CD4-positive, alpha-beta T cell treated with Interleukin-17A for 1 hour (primary cell): Measurements from ENCODE around the gene CADM1.

Experiments used
- DNase-seq: peaks from one replicate; pipeline ENCODE4 v3.0.0-alpha.2; 2020

Gene CADM1

GRCh38 chr11:115504276-115505158, at the start of gene CADM1:
Gene CADM1, minus strand, starts transcription at chr11:115504415.
- DNase-seq, result peak; percentile 88

- DNase-seq, result no peak
Measured at GRCh38 chr11:115552773-115553438, 48.7 kb upstream of the CADM1 start.

GRCh38 chr11:115552151-115552772, 48.0 kb upstream of the CADM1 start:
- no peak for DNase-seq

GRCh38 chr11:115550291-115551059, 46.3 kb upstream of the CADM1 start:
- no peak for DNase-seq

GRCh38 chr11:115548878-115549528, 44.8 kb upstream of the CADM1 start:
- no peak for DNase-seq

DNA sequence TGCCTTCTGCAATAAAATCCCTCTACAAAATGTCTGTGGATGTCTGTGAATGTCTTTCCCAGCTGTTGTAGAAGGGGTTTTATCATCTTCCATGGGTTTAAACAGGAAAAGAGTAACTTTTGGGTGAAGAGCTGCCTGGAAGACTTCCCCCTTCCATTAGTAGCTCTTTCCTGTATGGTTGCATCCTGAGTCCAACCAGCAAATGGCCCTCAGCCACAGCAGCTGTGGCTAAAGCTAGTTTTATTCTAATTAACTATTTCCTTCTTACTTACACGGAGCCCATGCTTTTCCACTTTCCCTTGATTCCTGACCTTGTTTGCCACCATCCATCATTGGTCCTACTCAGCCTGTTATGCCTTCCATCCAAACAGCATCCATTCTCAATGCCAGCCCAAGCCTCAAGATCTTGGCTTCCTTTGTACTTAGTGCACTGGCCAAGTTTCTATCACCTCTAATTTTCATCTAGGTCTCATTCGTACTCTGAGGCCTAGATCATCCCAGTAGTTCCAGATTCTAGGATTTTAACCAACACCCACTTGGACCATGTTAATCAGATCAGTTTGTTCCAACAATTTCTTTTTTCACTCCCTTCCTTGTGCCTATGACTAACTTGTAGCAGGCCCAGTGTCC, 41.5 kb upstream of the CADM1 start:
- no peak for DNase-seq

- DNase-seq, result no peak
Measured at GRCh38 chr11:115544422-115544948, 40.3 kb upstream of the CADM1 start.

- DNase-seq, result no peak
Measured at GRCh38 chr11:115541518-115541917, 37.3 kb upstream of the CADM1 start.

- DNase-seq, result no peak
Measured at GRCh38 chr11:115539844-115540243, 35.6 kb upstream of the CADM1 start.

- DNase-seq, result no peak
Measured at GRCh38 chr11:115535781-115536180, 31.6 kb upstream of the CADM1 start.

GRCh38 chr11:115530752-115531151, 26.5 kb upstream of the CADM1 start:
- DNase-seq, result no peak

GRCh38 chr11:115528225-115528624, 24.0 kb upstream of the CADM1 start:
- no peak for DNase-seq

- DNase-seq, result no peak
Measured at GRCh38 chr11:115527534-115528125, 23.4 kb upstream of the CADM1 start.

DNA sequence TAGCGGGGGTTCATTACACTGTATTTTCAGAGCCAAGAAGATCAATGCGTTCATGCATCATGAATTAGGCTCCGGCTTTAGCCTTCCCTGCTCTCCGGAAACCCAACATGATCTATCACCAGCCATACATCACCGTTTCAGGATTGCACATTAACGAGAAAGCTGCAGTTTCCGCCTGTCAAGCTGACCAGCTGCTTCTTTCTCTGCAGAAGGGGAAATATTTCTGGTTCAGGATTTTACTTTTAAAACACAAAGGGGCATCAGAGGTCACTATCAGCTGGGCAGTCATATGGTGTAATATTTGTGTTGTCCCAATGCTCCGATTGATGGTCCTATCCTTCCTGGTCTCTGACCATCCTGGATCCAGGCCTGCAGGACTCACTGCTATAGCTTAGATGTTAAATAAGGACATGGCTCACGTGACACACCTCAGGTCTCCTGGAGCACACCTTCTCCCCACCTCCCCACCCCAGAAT, 21.4 kb upstream of the CADM1 start:
- DNase-seq, result no peak

DNA sequence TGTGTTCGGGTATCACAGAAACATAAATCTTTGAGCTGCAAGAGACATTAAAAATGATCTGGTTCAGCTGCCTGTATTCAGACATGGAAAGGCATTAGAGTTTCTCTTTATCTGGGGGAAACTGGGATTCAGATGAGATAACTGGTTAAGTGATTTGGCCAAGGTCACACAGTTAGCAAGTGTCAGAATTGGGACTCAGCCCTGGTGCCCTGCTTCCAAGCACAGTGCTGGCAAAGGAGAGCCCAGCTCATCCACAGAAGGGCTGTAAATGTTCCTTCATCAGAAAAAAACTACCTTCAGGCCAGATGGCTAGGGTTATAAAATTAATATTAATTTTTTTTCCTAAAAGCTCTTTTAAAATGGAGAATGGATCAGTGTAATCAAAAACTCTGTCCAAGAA, 20.4 kb upstream of the CADM1 start:
- no peak for DNase-seq

DNA sequence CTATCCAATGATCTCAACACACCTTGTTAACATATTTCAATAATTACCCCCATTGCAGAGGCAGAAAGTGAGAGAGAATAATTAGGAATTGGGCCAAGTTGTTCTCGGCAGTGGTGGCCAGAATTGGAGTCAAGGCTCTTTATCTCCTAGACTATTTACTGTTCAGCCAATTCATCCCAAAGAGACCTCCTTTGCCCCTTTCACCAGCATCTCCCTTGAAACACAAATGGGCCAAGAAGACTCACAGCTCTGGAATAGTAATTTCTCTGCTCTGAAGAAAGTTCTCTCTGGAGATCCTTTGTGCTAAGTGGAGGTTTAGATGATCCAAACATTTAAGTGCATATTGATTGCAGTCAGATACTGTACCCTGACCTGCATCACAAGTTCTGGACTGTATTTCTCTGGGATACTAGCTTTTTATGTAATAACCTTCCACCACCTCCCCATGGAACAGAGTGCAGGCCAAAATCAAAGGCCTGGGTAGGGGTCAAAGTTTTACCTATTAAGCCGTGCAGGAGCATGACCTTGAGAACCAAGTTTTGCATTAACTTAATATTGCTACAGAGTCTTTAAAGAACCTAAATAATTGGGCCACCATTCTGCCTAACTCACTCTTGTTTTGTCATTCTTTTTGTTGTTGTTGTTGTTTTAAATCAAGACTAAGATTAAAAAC, 19.6 kb upstream of the CADM1 start:
- DNase-seq, result no peak

GRCh38 chr11:115522302-115522701, 18.1 kb upstream of the CADM1 start:
- DNase-seq, result no peak

GRCh38 chr11:115521825-115522224, 17.6 kb upstream of the CADM1 start:
- DNase-seq, result no peak

DNA sequence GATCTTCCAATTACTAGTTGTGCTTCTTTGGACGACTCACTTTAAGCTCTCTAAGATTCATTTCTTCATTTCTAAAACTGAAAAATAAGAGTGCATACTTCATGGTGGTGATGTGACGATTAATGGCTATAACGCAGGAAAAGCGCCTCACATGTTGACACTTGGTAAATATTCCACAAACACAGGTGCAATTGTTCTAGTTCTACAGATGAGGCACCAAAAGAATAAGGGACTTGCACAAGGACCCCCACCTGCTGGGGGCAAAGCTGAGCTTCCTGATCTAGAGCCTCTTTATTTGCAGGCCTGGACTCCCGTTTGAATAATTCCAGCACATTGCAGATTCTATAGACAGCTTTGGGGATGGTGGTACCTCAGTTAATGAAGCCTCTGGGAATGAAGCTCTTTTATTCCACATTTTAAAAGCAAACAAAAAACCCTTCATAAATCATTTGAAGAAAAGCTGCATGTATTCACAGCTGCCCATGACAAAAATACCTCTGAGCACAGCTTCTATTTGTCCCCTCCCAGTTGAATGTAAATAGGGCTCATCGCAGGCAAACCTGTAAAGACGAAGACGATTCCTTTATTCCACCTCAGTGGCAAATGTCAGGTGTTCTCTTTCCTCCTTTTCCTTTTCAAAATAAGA, 14.9 kb upstream of the CADM1 start:
- no peak for DNase-seq
